Endodermal cell (in vitro differentiated cells): ENCODE data around the gene VAV3. TPM values are rescaled to one million over a fixed set of nuclear protein-coding genes. Genes with fewer than 3 reads are reported as not detected.

ENCODE experiments used
- DNase-seq: peaks from one replicate; pipeline ENCODE4 v3.0.0-alpha.2; 2017
- H3K27ac ChIP-seq: 2 replicates; pipeline ENCODE4 v1.5.1; 2013; ENCODE audit warnings: mild to moderate bottlenecking, low read depth, low read length, moderate library complexity
- H3K27me3 ChIP-seq: 2 replicates; pipeline ENCODE4 v1.6.1; 2013; ENCODE audit warnings: mild to moderate bottlenecking, low read length, moderate library complexity; ENCODE audit not compliant: insufficient read depth, control insufficient read depth, poor library complexity, severe bottlenecking
- H3K36me3 ChIP-seq: 2 replicates; pipeline ENCODE4 v1.7.0; 2013; ENCODE audit warnings: mild to moderate bottlenecking, low read length, moderate library complexity; ENCODE audit not compliant: control insufficient read depth, insufficient read depth
- H3K4me1 ChIP-seq: one replicate; pipeline ENCODE4 v1.7.0; 2013; ENCODE audit warnings: low read length; ENCODE audit not compliant: control insufficient read depth, insufficient read depth
- H3K4me3 ChIP-seq: 2 replicates; pipeline ENCODE4 v1.5.1; 2013; ENCODE audit warnings: mild to moderate bottlenecking, low read length, moderate library complexity
- H3K9ac ChIP-seq: 2 replicates; pipeline ENCODE4 v1.6.1; 2013; ENCODE audit warnings: mild to moderate bottlenecking, low read length, moderate library complexity; ENCODE audit not compliant: poor library complexity, severe bottlenecking; ENCODE audit errors: extremely low read depth
- H3K9me3 ChIP-seq: 2 replicates; pipeline ENCODE4 v1.6.1; 2013; ENCODE audit warnings: mild to moderate bottlenecking, low read length, moderate library complexity; ENCODE audit not compliant: control insufficient read depth
- H3K27ac Mint-ChIP-seq: 2 replicates; pipeline ENCODE4 v1.8.0; 2020; ENCODE audit warnings: mixed read lengths
- H3K27me3 Mint-ChIP-seq: 2 replicates; pipeline ENCODE4 v1.8.0; 2021; ENCODE audit warnings: mild to moderate bottlenecking, mixed read lengths; ENCODE audit not compliant: insufficient read depth
- H3K36me3 Mint-ChIP-seq: 2 replicates; pipeline ENCODE4 v1.8.0; 2020; ENCODE audit warnings: low read depth, mixed read lengths
- H3K4me1 Mint-ChIP-seq: 2 replicates; pipeline ENCODE4 v1.8.0; 2020; ENCODE audit warnings: mixed read lengths
- H3K4me3 Mint-ChIP-seq: 2 replicates; pipeline ENCODE4 v1.8.0; 2020; ENCODE audit warnings: mild to moderate bottlenecking, moderate library complexity, mixed read lengths
- H3K9me3 Mint-ChIP-seq: 2 replicates; pipeline ENCODE4 v1.8.0; 2020; ENCODE audit warnings: mild to moderate bottlenecking, mixed read lengths
- CTCF ChIP-seq: fragments of 200-600 bp; sonication (generic); conservative IDR thresholded peaks from 2 replicates; pipeline ENCODE4 v1.5.0; 2021; ENCODE audit warnings: antibody characterized with exemption, mild to moderate bottlenecking
- WGBS, 2 experiments: methylation state at CpG; one replicate each; pipeline versions ENCODE4 v1.1.5 to v1.1.7; 2013; ENCODE audit warnings: missing lambda C conversion rate in 2 of 2, mixed read lengths in 1 of 2; ENCODE audit not compliant: insufficient coverage in 1 of 2, insufficient read length in 1 of 2; 5-methylcytosine and 5-hydroxymethylcytosine counted together
- total RNA-seq, 2 donors: library from RNA; stranded (reverse); fragmentation: NEBNext Ultra II Directional in 1 of 2; extraction: Animal tissue kit (Norgen Biotek cat#: 25700) in 1 of 2; gene quantifications; 2 replicates in 1 of 2; 3 replicates in 1 of 2; pipeline ENCODE4 v1.2.1, GENCODE V29; 2021

The VAV3 gene
- total RNA-seq, 2 donors from 2014 or later, result 6.9 to 9.6 TPM

- Histone ChIP-seq H3K27ac (no peak overlapping the region), H3K9me3 (no peaks in the 10 kb centered on the region), H3K9ac (no peak overlapping the region), H3K36me3 (no peaks in the 10 kb centered on the region), H3K27me3 (peaks cover 28% of the 10 kb centered on the region), H3K4me3 (peak overlapping the region; percentile 84), H3K4me1 (no peaks in the 10 kb centered on the region)
- peak overlapping the region; percentile 88 for H3K4me3 Mint-ChIP-seq
- no peaks in the 10 kb centered on the region for H3K9me3 Mint-ChIP-seq
- peak overlapping the region; percentile 60 for H3K27ac Mint-ChIP-seq
- peaks cover 29% of the 10 kb centered on the region for H3K4me1 Mint-ChIP-seq
- no peaks in the 10 kb centered on the region for H3K36me3 Mint-ChIP-seq
- DNase-seq, result peak; percentile 79
- TF ChIP-seq CTCF, result no peak
- H3K27me3 Mint-ChIP-seq, result peaks cover 1% of the 10 kb centered on the region
- 14 to 16% methylated on average over 12 to 21 of the region's 21 CpGs for WGBS, 2 experiments
These were observed 1.2 kb downstream of the VAV3 start for GRCh38 chr1:107963601-107964335.

- 76 to 83% methylated on average over 3 to 4 of the region's 5 CpGs for WGBS, 2 experiments
- H3K4me1 Mint-ChIP-seq, result peaks cover 29% of the 10 kb centered on the region
- H3K27me3 Mint-ChIP-seq, result peaks cover 1% of the 10 kb centered on the region
- DNase-seq, result peak; percentile 46
- H3K4me3 Mint-ChIP-seq, result peak overlapping the region; percentile 88
- H3K27ac ChIP-seq, result no peak overlapping the region
- H3K36me3 Mint-ChIP-seq, result no peaks in the 10 kb centered on the region
- no peak overlapping the region for H3K9ac ChIP-seq
- no peaks in the 10 kb centered on the region for H3K9me3 ChIP-seq
- no peak for TF ChIP-seq CTCF
- no peak overlapping the region for H3K27ac Mint-ChIP-seq
- no peaks in the 10 kb centered on the region for H3K9me3 Mint-ChIP-seq
- peak overlapping the region; percentile 84 for H3K4me3 ChIP-seq
- peaks cover 28% of the 10 kb centered on the region for H3K27me3 ChIP-seq
- no peaks in the 10 kb centered on the region for H3K36me3 ChIP-seq
- no peaks in the 10 kb centered on the region for H3K4me1 ChIP-seq
These were observed 2.0 kb downstream of the VAV3 start for GRCh38 chr1:107963008-107963407.

- no peak overlapping the region for H3K4me3 Mint-ChIP-seq
- H3K27ac Mint-ChIP-seq, result no peak overlapping the region
- peaks cover 10% of the 10 kb centered on the region for H3K4me1 Mint-ChIP-seq
- Histone ChIP-seq H3K27me3 (no peaks in the 10 kb centered on the region), H3K4me1 (no peaks in the 10 kb centered on the region), H3K4me3 (no peak overlapping the region), H3K27ac (no peak overlapping the region), H3K9me3 (no peaks in the 10 kb centered on the region), H3K9ac (no peak overlapping the region), H3K36me3 (no peaks in the 10 kb centered on the region)
- no peaks in the 10 kb centered on the region for H3K9me3 Mint-ChIP-seq
- WGBS, 2 experiments, result 96 to 98% methylated on average over 5 to 6 of the region's 6 CpGs
- H3K36me3 Mint-ChIP-seq, result no peaks in the 10 kb centered on the region
- no peak for TF ChIP-seq CTCF
- H3K27me3 Mint-ChIP-seq, result no peaks in the 10 kb centered on the region
- no peak for DNase-seq
These were observed 10.1 kb downstream of the VAV3 start for GRCh38 chr1:107954719-107955415.
